Neural progenitor cell (in vitro differentiated cells): Measurements from ENCODE around the gene XPO1. TPM values are rescaled to one million over a fixed set of nuclear protein-coding genes. Genes with fewer than 3 reads are reported as not detected.

Experiments used
- DNase-seq: peaks from one replicate; pipeline ENCODE4 v3.0.0-alpha.2; 2016; ENCODE audit warnings: low spot score
- H2AFZ ChIP-seq: fragments of 200-600 bp; sonication (generic); replicated peaks from 2 replicates; pipeline ENCODE4 v1.6.1; 2016; ENCODE audit warnings: antibody characterized with exemption
- H3F3A ChIP-seq: fragments of 200-600 bp; sonication (generic); 2 replicates; pipeline ENCODE4 v1.6.1; 2016; ENCODE audit warnings: antibody characterized with exemption, low read depth
- H3K27ac ChIP-seq: fragments of 200-600 bp; sonication (generic); 2 replicates; pipeline ENCODE4 v1.5.1; 2016; ENCODE audit warnings: mild to moderate bottlenecking
- H3K27me3 ChIP-seq: fragments of 200-600 bp; sonication (generic); 2 replicates; pipeline ENCODE4 v1.6.1; 2016; ENCODE audit warnings: mild to moderate bottlenecking, moderate library complexity
- H3K36me3 ChIP-seq: fragments of 200-600 bp; sonication (generic); 2 replicates; pipeline ENCODE4 v1.5.1; 2016
- H3K4me1 ChIP-seq: fragments of 200-600 bp; sonication (generic); 2 replicates; pipeline ENCODE4 v1.6.1; 2016; ENCODE audit warnings: mixed run types
- H3K4me2 ChIP-seq: fragments of 200-600 bp; sonication (generic); 2 replicates; pipeline ENCODE4 v1.6.1; 2016
- H3K4me3 ChIP-seq: fragments of 200-600 bp; sonication (generic); 2 replicates; pipeline ENCODE4 v1.5.1; 2016
- H3K79me2 ChIP-seq: fragments of 200-600 bp; sonication (generic); 2 replicates; pipeline ENCODE4 v1.6.1; 2016; ENCODE audit warnings: low read depth
- H3K9ac ChIP-seq: fragments of 200-600 bp; sonication (generic); 2 replicates; pipeline ENCODE4 v1.6.1; 2016
- H3K9me3 ChIP-seq: fragments of 200-600 bp; sonication (generic); 2 replicates; pipeline ENCODE4 v1.5.1; 2016; ENCODE audit warnings: low read depth
- H4K20me1 ChIP-seq: fragments of 200-600 bp; sonication (generic); 2 replicates; pipeline ENCODE4 v1.6.1; 2016; ENCODE audit warnings: low read depth
- H3K27ac Mint-ChIP-seq: 3 replicates; pipeline ENCODE4 v1.8.0; 2021; ENCODE audit warnings: mixed read lengths
- H3K27me3 Mint-ChIP-seq: 2 replicates; pipeline ENCODE4 v1.8.0; 2022; ENCODE audit warnings: low read depth, mild to moderate bottlenecking, inconsistent platforms, moderate library complexity, mixed read lengths; ENCODE audit not compliant: insufficient read depth
- H3K36me3 Mint-ChIP-seq: 3 replicates; pipeline ENCODE4 v1.8.0; 2021; ENCODE audit warnings: mixed read lengths
- H3K4me1 Mint-ChIP-seq: 3 replicates; pipeline ENCODE4 v1.8.0; 2021; ENCODE audit warnings: mixed read lengths
- H3K4me3 Mint-ChIP-seq: 3 replicates; pipeline ENCODE4 v1.8.0; 2021; ENCODE audit warnings: mild to moderate bottlenecking, moderate library complexity, mixed read lengths
- H3K9me3 Mint-ChIP-seq: 3 replicates; pipeline ENCODE4 v1.8.0; 2020; ENCODE audit warnings: mixed read lengths
- EZH2 ChIP-seq: fragments of 200-600 bp; sonication (generic); IDR thresholded peaks from 2 replicates; pipeline ENCODE4 v1.6.1; 2017; ENCODE audit warnings: antibody characterized with exemption, mild to moderate bottlenecking, moderate library complexity
- EZH2phosphoT487 ChIP-seq: fragments of 200-600 bp; sonication (generic); IDR thresholded peaks from 2 replicates; pipeline ENCODE4 v1.6.1; 2017; ENCODE audit warnings: antibody characterized with exemption
- total RNA-seq: library from RNA; depleted of rRNA; stranded (reverse); fragments of >200 nt; gene quantifications from 2 replicates; pipeline ENCODE4 v1.2.3, GENCODE V29; 2015; ENCODE audit warnings: low replicate concordance
- TF ChIP-seq, protein P1 (sequence below): fragments of 200-600 bp; sonication (generic); IDR thresholded peaks from 2 replicates; pipeline ENCODE4 v1.5.1; 2017; ENCODE audit warnings: antibody characterized with exemption, mild to moderate bottlenecking

Gene XPO1
- total RNA-seq, 1 donor from 2014 or later: 681 TPM

- peak overlapping the region; percentile 69 for H3K9ac ChIP-seq
- peak; percentile 36 for DNase-seq
- H3K4me1 ChIP-seq: peaks cover 16% of the 10 kb centered on the region
- H3K4me2 ChIP-seq: peak overlapping the region; percentile 98
- peaks cover 10% of the 10 kb centered on the region for H3K36me3 Mint-ChIP-seq
- peak overlapping the region; percentile 89 for H3K27ac Mint-ChIP-seq
- peak overlapping the region; percentile 90 for H3K4me3 ChIP-seq
- H2AFZ ChIP-seq: peak overlapping the region; percentile 83
- peaks cover 20% of the 10 kb centered on the region for H4K20me1 ChIP-seq
- no peaks in the 10 kb centered on the region for H3K27me3 ChIP-seq
- H3K4me1 Mint-ChIP-seq: peaks cover 20% of the 10 kb centered on the region
- TF ChIP-seq EZH2: no peak
- TF ChIP-seq, protein P1, sequence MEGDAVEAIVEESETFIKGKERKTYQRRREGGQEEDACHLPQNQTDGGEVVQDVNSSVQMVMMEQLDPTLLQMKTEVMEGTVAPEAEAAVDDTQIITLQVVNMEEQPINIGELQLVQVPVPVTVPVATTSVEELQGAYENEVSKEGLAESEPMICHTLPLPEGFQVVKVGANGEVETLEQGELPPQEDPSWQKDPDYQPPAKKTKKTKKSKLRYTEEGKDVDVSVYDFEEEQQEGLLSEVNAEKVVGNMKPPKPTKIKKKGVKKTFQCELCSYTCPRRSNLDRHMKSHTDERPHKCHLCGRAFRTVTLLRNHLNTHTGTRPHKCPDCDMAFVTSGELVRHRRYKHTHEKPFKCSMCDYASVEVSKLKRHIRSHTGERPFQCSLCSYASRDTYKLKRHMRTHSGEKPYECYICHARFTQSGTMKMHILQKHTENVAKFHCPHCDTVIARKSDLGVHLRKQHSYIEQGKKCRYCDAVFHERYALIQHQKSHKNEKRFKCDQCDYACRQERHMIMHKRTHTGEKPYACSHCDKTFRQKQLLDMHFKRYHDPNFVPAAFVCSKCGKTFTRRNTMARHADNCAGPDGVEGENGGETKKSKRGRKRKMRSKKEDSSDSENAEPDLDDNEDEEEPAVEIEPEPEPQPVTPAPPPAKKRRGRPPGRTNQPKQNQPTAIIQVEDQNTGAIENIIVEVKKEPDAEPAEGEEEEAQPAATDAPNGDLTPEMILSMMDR: no peak
- no peak for TF ChIP-seq EZH2phosphoT487
- H3K79me2 ChIP-seq: peaks cover 53% of the 10 kb centered on the region
- peak overlapping the region; percentile 95 for H3K4me3 Mint-ChIP-seq
- no peaks in the 10 kb centered on the region for H3K9me3 Mint-ChIP-seq
- no peaks in the 10 kb centered on the region for H3K9me3 ChIP-seq
- H3K27ac ChIP-seq: peak overlapping the region; percentile 95
- peaks cover 57% of the 10 kb centered on the region for H3F3A ChIP-seq
- no peaks in the 10 kb centered on the region for H3K36me3 ChIP-seq
- peaks cover 4% of the 10 kb centered on the region for H3K27me3 Mint-ChIP-seq
Observed at GRCh38 chr2:61471905-61472805, 66.0 kb downstream of the XPO1 start.

DNA sequence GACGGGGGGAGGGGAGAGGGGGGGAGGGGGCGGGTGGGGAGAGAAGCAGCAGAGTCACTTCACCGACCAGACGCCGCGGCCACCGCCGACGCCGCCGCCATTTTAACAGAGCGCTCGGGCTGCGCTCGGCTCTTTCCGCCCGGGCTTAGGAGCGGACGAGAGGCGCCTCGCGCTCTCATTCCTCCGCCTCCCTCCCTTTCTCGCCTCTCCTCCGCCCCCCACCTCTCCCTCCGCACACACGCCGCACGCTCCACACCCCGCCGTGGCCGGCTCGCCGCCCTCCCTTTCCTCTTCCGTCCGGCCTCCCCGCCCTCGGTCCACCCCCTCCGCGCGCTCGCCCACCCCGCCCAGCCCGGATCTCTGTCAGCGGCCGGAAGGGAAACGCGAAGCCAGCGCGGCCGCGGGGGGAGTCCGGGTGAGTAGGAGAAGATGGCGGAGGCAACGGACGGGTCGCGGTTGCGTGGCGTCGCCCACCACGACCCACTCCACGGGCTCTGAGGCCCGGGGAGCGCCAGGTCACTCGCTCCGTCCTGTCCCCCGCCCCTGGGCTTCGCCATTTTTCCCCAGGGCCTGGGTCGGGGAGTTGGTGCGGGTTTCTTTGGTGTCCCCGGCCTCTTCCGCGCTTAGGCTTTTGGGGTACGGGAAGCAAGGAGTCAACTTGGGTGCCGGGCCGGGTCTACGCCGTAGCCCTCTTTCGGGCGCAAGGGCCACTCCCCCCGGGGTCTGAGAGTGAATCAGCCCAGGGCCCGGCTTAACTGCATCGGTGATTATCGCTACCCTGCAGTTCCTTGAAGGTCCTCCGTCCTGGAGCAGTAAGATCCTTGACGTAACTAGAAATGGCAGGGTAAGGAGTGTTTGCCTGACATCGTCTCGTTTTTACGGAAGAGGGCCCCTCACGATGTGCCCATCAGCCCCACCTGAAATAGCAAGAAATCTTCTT is 66.9 kb downstream of the XPO1 start, which contains the start of gene USP34:
Gene USP34, minus strand, starts transcription at position 123 of the 940 bp plus-strand sequence. CDS start 395 bp downstream, outside the sequence.
- peaks cover 30% of the 10 kb centered on the region for H4K20me1 ChIP-seq
- Mint-ChIP-seq H3K4me1 (peaks cover 20% of the 10 kb centered on the region), H3K27me3 (no peaks in the 10 kb centered on the region), H3K4me3 (peak within 1 kb of the TSS; percentile 96), H3K36me3 (peaks cover 9% of the 10 kb centered on the region), H3K9me3 (no peaks in the 10 kb centered on the region), H3K27ac (peak within 1 kb of the TSS; percentile 97)
- peaks cover 16% of the 10 kb centered on the region for H3K4me1 ChIP-seq
- no peaks in the 10 kb centered on the region for H3K9me3 ChIP-seq
- peak within 1 kb of the TSS; percentile 95 for H3K27ac ChIP-seq
- H3K36me3 ChIP-seq: no peaks in the 10 kb centered on the region
- no peaks in the 10 kb centered on the region for H3K27me3 ChIP-seq
- H3K4me2 ChIP-seq: peak within 1 kb of the TSS; percentile 99
- TF ChIP-seq, protein P1: no peak
- peak within 1 kb of the TSS; percentile 90 for H3K4me3 ChIP-seq
- H3K79me2 ChIP-seq: peaks cover 62% of the 10 kb centered on the region
- DNase-seq: peak; percentile 97
- peak within 1 kb of the TSS; percentile 83 for H2AFZ ChIP-seq
- peak within 1 kb of the TSS; percentile 85 for H3K9ac ChIP-seq
- peaks cover 48% of the 10 kb centered on the region for H3F3A ChIP-seq

- H3K27ac ChIP-seq: peak overlapping the region; percentile 95
- Mint-ChIP-seq H3K4me3 (peak overlapping the region; percentile 96), H3K27me3 (no peaks in the 10 kb centered on the region), H3K9me3 (no peaks in the 10 kb centered on the region), H3K27ac (peak overlapping the region; percentile 97), H3K36me3 (peaks cover 9% of the 10 kb centered on the region), H3K4me1 (peaks cover 22% of the 10 kb centered on the region)
- peak overlapping the region; percentile 90 for H3K4me3 ChIP-seq
- peaks cover 40% of the 10 kb centered on the region for H3F3A ChIP-seq
- H3K9me3 ChIP-seq: no peaks in the 10 kb centered on the region
- peaks cover 16% of the 10 kb centered on the region for H3K4me1 ChIP-seq
- peak; percentile 96 for DNase-seq
- no peak overlapping the region for H2AFZ ChIP-seq
- H3K79me2 ChIP-seq: peaks cover 71% of the 10 kb centered on the region
- H3K36me3 ChIP-seq: no peaks in the 10 kb centered on the region
- H3K4me2 ChIP-seq: peak overlapping the region; percentile 99
- TF ChIP-seq EZH2 (no peak), EZH2phosphoT487 (no peak)
- TF ChIP-seq, protein P1: no peak
- peaks cover 39% of the 10 kb centered on the region for H4K20me1 ChIP-seq
- H3K9ac ChIP-seq: peak overlapping the region; percentile 85
- no peaks in the 10 kb centered on the region for H3K27me3 ChIP-seq
Observed at GRCh38 chr2:61470122-61470951, 67.8 kb downstream of the XPO1 start.
